Measurements from ENCODE around the gene CCL11. TPM values are rescaled to one million over a fixed set of nuclear protein-coding genes. Genes with fewer than 3 reads are reported as not detected.

CCL11 gene
- total and polyA plus RNA-seq, 2 of the 13 experiments (the other 11 are each of a cell fraction or from before 2014, with no cell fraction given) = not detected

- 0% methylated on average over 5 of the region's 5 CpGs for WGBS (ENCODE audit: low lambda C conversion rate)
- CTCF ChIA-PET (ENCODE audit: low intra/inter-chr PET ratio, low total read pairs) = no interaction called here
- H3K79me2 ChIP-seq (ENCODE audit: insufficient read depth, low read length) = no peaks in the 10 kb centered on the region
- intact Hi-C loops (cut with micrococcal nuclease; ENCODE audit: unreplicated experiment) = no loop called here
- H4K20me1 ChIP-seq (ENCODE audit: insufficient read depth, low read length) = no peaks in the 10 kb centered on the region
- H3K4me3 ChIP-seq (replicated peaks in 1 of 3; ENCODE audit: insufficient read depth in 1 of 3, low read depth in 2 of 3, low read length in 3 of 3) = no peak overlapping the region
- no peaks in the 10 kb centered on the region for H3K27me3 ChIP-seq (ENCODE audit: control insufficient read depth in 1 of 2, insufficient read depth in 2 of 2, low read length in 2 of 2)
- no peak for DNase-seq (ENCODE audit: low spot score)
- H2AFZ ChIP-seq (ENCODE audit: low read length) = no peak overlapping the region
- no peak for ATAC-seq
- no TSS peak for BruUV-seq (replicated peaks)
- H3K27ac ChIP-seq (ENCODE audit: extremely low read length, insufficient read depth, low read length) = no peak overlapping the region
- no peaks in the 10 kb centered on the region for H3K36me3 ChIP-seq (replicated peaks in 1 of 2; ENCODE audit: control insufficient read depth in 1 of 2, insufficient read depth in 2 of 2, low read length in 2 of 2)
- no peak for FAIRE-seq
- in situ Hi-C loops (cut with HindIII; ENCODE audit: extremely low pct_ligation_motif_present, low pct_unique_long_range_greater_than_20kb) = no loop called here
- no peaks in the 10 kb centered on the region for H3K9me3 ChIP-seq (ENCODE audit: low read length)
- no peak overlapping the region for H3K4me2 ChIP-seq (ENCODE audit: low read depth, low read length)
- no peaks in the 10 kb centered on the region for H3K4me1 ChIP-seq (ENCODE audit: insufficient read depth, low read length)
- POLR2A ChIA-PET = no interaction called here
- TF ChIP-seq ZNF816 (CRISPR knock-in tag; IDR thresholded peaks at IDR 0.05; ENCODE audit: borderline replicate concordance) (no peak), FOXK1 (CRISPR knock-in tag; IDR thresholded peaks at IDR 0.05; ENCODE audit: borderline replicate concordance, low read depth) (no peak), ZNF274 (CRISPR knock-in tag; IDR thresholded peaks at IDR 0.05) (no peak), HOXA7 (CRISPR knock-in tag; IDR thresholded peaks at IDR 0.05) (no peak), ZNF577 (CRISPR knock-in tag; IDR thresholded peaks at IDR 0.05; ENCODE audit: borderline replicate concordance, low read depth) (no peak), ZMAT5 (CRISPR knock-in tag; IDR thresholded peaks at IDR 0.05; ENCODE audit: borderline replicate concordance, low read depth) (no peak), ZBTB49 (CRISPR knock-in tag; IDR thresholded peaks at IDR 0.05; ENCODE audit: borderline replicate concordance) (no peak), MBD4 (IDR thresholded peaks at IDR 0.05; ENCODE audit: borderline replicate concordance, low read length) (no peak), SNAPC5 (CRISPR knock-in tag; IDR thresholded peaks at IDR 0.05; ENCODE audit: borderline replicate concordance) (no peak), ATAD3A (CRISPR knock-in tag; IDR thresholded peaks at IDR 0.05) (no peak), MXD3 (CRISPR knock-in tag; IDR thresholded peaks at IDR 0.05) (no peak)
- H3K9ac ChIP-seq (ENCODE audit: insufficient read depth, low read depth, low read length) = no peak overlapping the region
Observed at GRCh38 chr17:34257299-34257985, 28.1 kb upstream of the CCL11 start.
